NK-92 (cell line): ENCODE results near the gene MOXD1.

ENCODE experiments used
- DNase-seq: peaks from one replicate; lab custom pipeline; 2025; ENCODE audit not compliant: unreplicated experiment; lab: John Stamatoyannopoulos, UW

MOXD1 gene

GRCh38 chr6:132400883-132401617 lies at the start of gene MOXD1:
TSS of gene MOXD1 (minus strand) at chr6:132401475. CDS start at chr6:132401426, 49 bp downstream.
- no peak for DNase-seq

- DNase-seq: no peak
These were observed 45.6 kb upstream of the MOXD1 start for GRCh38 chr6:132446855-132447241.

- no peak for DNase-seq
These were observed 45.0 kb upstream of the MOXD1 start for GRCh38 chr6:132446141-132446854.

- DNase-seq: no peak
These were observed 44.1 kb upstream of the MOXD1 start for GRCh38 chr6:132445201-132445951.

- no peak for DNase-seq
These were observed 41.9 kb upstream of the MOXD1 start for GRCh38 chr6:132443206-132443605.

GRCh38 chr6:132430110-132430509 lies 28.8 kb upstream of the MOXD1 start:
- no peak for DNase-seq

- DNase-seq: no peak
These were observed 23.9 kb upstream of the MOXD1 start for GRCh38 chr6:132425176-132425575.

GRCh38 chr6:132423839-132424238 lies 22.6 kb upstream of the MOXD1 start:
- DNase-seq: no peak

GRCh38 chr6:132418235-132418965 lies 17.1 kb upstream of the MOXD1 start:
- no peak for DNase-seq

- no peak for DNase-seq
These were observed 13.5 kb upstream of the MOXD1 start for GRCh38 chr6:132414761-132415160.

GRCh38 chr6:132414322-132414721 lies 13.0 kb upstream of the MOXD1 start:
- no peak for DNase-seq

- DNase-seq: no peak
These were observed 12.2 kb upstream of the MOXD1 start for GRCh38 chr6:132413499-132413802.

GRCh38 chr6:132412656-132413498 lies 11.6 kb upstream of the MOXD1 start:
- DNase-seq: no peak

GRCh38 chr6:132411296-132411695 lies 10.0 kb upstream of the MOXD1 start:
- DNase-seq: no peak

- DNase-seq: no peak
These were observed 9.6 kb upstream of the MOXD1 start for GRCh38 chr6:132410830-132411229.

GRCh38 chr6:132405143-132405915 lies 4.1 kb upstream of the MOXD1 start:
- no peak for DNase-seq

GRCh38 chr6:132404736-132405135 lies 3.5 kb upstream of the MOXD1 start:
- no peak for DNase-seq

GRCh38 chr6:132404330-132404729 lies 3.1 kb upstream of the MOXD1 start:
- no peak for DNase-seq

- DNase-seq: no peak
These were observed 477 bp upstream of the MOXD1 start for GRCh38 chr6:132401618-132402285.
